GM12801 (cell line): ENCODE results near the gene NR5A2.

Source experiments
- CTCF ChIP-seq: IDR thresholded peaks from one replicate; pipeline ENCODE4 v1.5.1; 2011; ENCODE audit warnings: control low read depth; ENCODE audit not compliant: insufficient read length; ENCODE audit errors: extremely low read depth

The NR5A2 gene

GRCh38 chr1:200090252-200091159 is 63.0 kb downstream of the NR5A2 start:
- no peak for TF ChIP-seq CTCF

GRCh38 chr1:200095057-200095577 is 67.6 kb downstream of the NR5A2 start:
- no peak for TF ChIP-seq CTCF

- TF ChIP-seq CTCF: no peak
These were observed 69.3 kb downstream of the NR5A2 start for GRCh38 chr1:200096774-200097173.

- no peak for TF ChIP-seq CTCF
These were observed 71.5 kb downstream of the NR5A2 start for GRCh38 chr1:200099040-200099439.

GRCh38 chr1:200103966-200104583 is 76.6 kb downstream of the NR5A2 start:
- TF ChIP-seq CTCF: no peak

GRCh38 chr1:200107004-200107470 is 79.5 kb downstream of the NR5A2 start:
- no peak for TF ChIP-seq CTCF

GRCh38 chr1:200108659-200109058 is 81.1 kb downstream of the NR5A2 start:
- TF ChIP-seq CTCF: no peak
